SW480 (cell line): ENCODE measurements around the gene HK1.
A peak's percentile ranks its signal among the peaks of the same experiment; 100 is the strongest.
"Not testable (repeated sequence)": the region's sequence is repeated elsewhere in the genome, so short reads cannot be mapped to it uniquely, and the experiment has no call there.

Source experiments
- DNase-seq: peaks from one replicate; pipeline ENCODE4 v3.0.0-alpha.2; 2016; ENCODE audit warnings: low spot score

The HK1 gene

GRCh38 chr10:69278446-69278963 is at the start of gene HK1:
TSS of gene HK1 (plus strand) at chr10:69278496.
- no peak for DNase-seq

GRCh38 chr10:69229616-69229916 is 48.7 kb upstream of the HK1 start:
- no peak for DNase-seq

GRCh38 chr10:69230128-69230527 is 48.2 kb upstream of the HK1 start:
- DNase-seq = no peak

GRCh38 chr10:69232252-69232651 is 46.0 kb upstream of the HK1 start:
- peak; percentile 87 for DNase-seq

- DNase-seq = peak; percentile 84
Measured at GRCh38 chr10:69232736-69233480, 45.4 kb upstream of the HK1 start.

GRCh38 chr10:69234447-69234846 is 43.8 kb upstream of the HK1 start:
- DNase-seq = no peak

GRCh38 chr10:69237528-69238159 is 40.7 kb upstream of the HK1 start:
- DNase-seq = peak; percentile 57

- DNase-seq = no peak
Measured at GRCh38 chr10:69239136-69239535, 39.2 kb upstream of the HK1 start.

- no peak for DNase-seq
Measured at GRCh38 chr10:69239816-69240434, 38.4 kb upstream of the HK1 start.

GRCh38 chr10:69240455-69240854 is 37.8 kb upstream of the HK1 start:
- no peak for DNase-seq

GRCh38 chr10:69241575-69241974 is 36.7 kb upstream of the HK1 start:
- no peak for DNase-seq

- DNase-seq = no peak
Measured at GRCh38 chr10:69242040-69242851, 36.0 kb upstream of the HK1 start.

GRCh38 chr10:69242852-69243212 is 35.5 kb upstream of the HK1 start:
- DNase-seq = no peak

GRCh38 chr10:69243817-69244216 is 34.5 kb upstream of the HK1 start:
- no peak for DNase-seq

- no peak for DNase-seq
Measured at GRCh38 chr10:69246036-69246435, 32.3 kb upstream of the HK1 start.

- no peak for DNase-seq
Measured at GRCh38 chr10:69246581-69247312, 31.5 kb upstream of the HK1 start.

GRCh38 chr10:69247313-69247710 is 31.0 kb upstream of the HK1 start:
- DNase-seq = no peak

GRCh38 chr10:69248117-69248730 is 30.1 kb upstream of the HK1 start:
- DNase-seq = no peak

GRCh38 chr10:69250041-69250440 is 28.3 kb upstream of the HK1 start:
- DNase-seq = no peak

GRCh38 chr10:69251417-69251816 is 26.9 kb upstream of the HK1 start:
- not testable (repeated sequence) for DNase-seq

- no peak for DNase-seq
Measured at GRCh38 chr10:69253171-69253570, 25.1 kb upstream of the HK1 start.
